ENCODE results near the gene SLCO3A1. TPM values are rescaled to one million over a fixed set of nuclear protein-coding genes. Genes with fewer than 3 reads are reported as not detected.

Gene SLCO3A1
- total RNA-seq, 1 experiment from 2014 or later: 5.1 TPM

DNA sequence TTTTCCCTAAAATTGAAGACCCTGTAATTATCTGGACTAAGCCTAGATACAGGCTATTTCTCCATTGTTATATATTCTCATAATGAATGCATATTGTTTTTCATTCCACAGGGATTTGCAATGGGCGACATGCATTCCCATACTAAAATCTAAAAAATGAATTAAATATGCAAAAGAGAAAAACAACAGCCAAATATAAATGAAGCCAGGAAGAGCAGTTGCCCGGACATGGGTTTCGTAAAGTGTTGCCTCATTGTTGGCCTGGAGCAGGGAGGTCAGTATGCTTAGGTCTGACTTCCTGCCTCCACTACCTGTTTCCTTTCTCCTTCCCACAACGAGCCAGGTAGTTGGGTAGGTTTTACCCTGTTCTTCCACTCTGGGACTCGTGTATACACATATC is 27.1 kb upstream of the SLCO3A1 start:
- RAD21 ChIA-PET (ENCODE audit: low non-redundant PET in 1 of 2, low total read pairs in 2 of 2, uncharacterized antibody in 2 of 2, unreplicated experiment in 2 of 2): no interaction called here
- Histone ChIP-seq H2AFZ (ENCODE audit: low read depth, low read length, poor library complexity, severe bottlenecking) (no peak overlapping the region), H3K4me2 (ENCODE audit: low read length) (no peak overlapping the region), H3K9me2 (ENCODE audit: insufficient read depth) (no peaks in the 10 kb centered on the region), H3K27me3 (ENCODE audit: insufficient read depth, low read length) (no peaks in the 10 kb centered on the region; the same call in 1 of the 2 replicates), H4K20me1 (ENCODE audit: insufficient read depth) (no peaks in the 10 kb centered on the region), H3K9me3 (ENCODE audit: control insufficient read depth in 1 of 2, insufficient read depth in 1 of 2, low read depth in 1 of 2, low read length in 2 of 2) (no peaks in the 10 kb centered on the region), H3K4me1 (ENCODE audit: control insufficient read depth in 1 of 2, insufficient read depth in 2 of 2, low read length in 2 of 2) (no peaks in the 10 kb centered on the region), H3K9ac (ENCODE audit: low read length) (no peak overlapping the region), H3K36me3 (ENCODE audit: control insufficient read depth in 1 of 2, insufficient read depth in 2 of 2, low read length in 2 of 2) (no peaks in the 10 kb centered on the region), H3K27ac (ENCODE audit: low read depth, low read length) (no peak overlapping the region), H3K4me3 (replicated peaks in 1 of 2; ENCODE audit: low read depth in 1 of 2, low read length in 2 of 2) (no peak overlapping the region), H3K79me2 (ENCODE audit: insufficient read depth, low read length) (no peaks in the 10 kb centered on the region)
- CTCF ChIA-PET: no interaction called here
- intact Hi-C loops (cut with micrococcal nuclease): no loop called here
- POLR2A ChIA-PET: no interaction called here
- ATAC-seq (no peak), DNase-seq (ENCODE audit: low read depth, low spot score) (no peak)
- TF ChIP-seq SRF (IDR thresholded peaks at IDR 0.05; ENCODE audit: low read depth) (no peak), ZNF274 (IDR thresholded peaks at IDR 0.05; ENCODE audit: low read depth, low read length) (no peak), SIN3A (IDR thresholded peaks at IDR 0.05; ENCODE audit: low read depth) (no peak), TCF7L2 (IDR thresholded peaks at IDR 0.05; ENCODE audit: borderline replicate concordance, extremely low read depth, insufficient read depth, insufficient read length) (no peak), RAD21 (IDR thresholded peaks at IDR 0.05; ENCODE audit: low read depth) (no peak), POLR2A (IDR thresholded peaks at IDR 0.05; ENCODE audit: borderline replicate concordance, extremely low read depth, insufficient read depth, insufficient read length) (no peak), YY1 (IDR thresholded peaks at IDR 0.05; ENCODE audit: extremely low read depth, insufficient replicate concordance, low read depth, low read length) (no peak), EZH2phosphoT487 (IDR thresholded peaks at IDR 0.05; ENCODE audit: borderline replicate concordance) (no peak), ELF1 (IDR thresholded peaks at IDR 0.05; ENCODE audit: borderline replicate concordance, low read depth) (no peak), POLR2AphosphoS5 (IDR thresholded peaks at IDR 0.05; ENCODE audit: low read depth, low read length) (no peak), SP1 (IDR thresholded peaks at IDR 0.05; ENCODE audit: low read depth) (no peak), EGR1 (IDR thresholded peaks at IDR 0.05; ENCODE audit: low read depth) (no peak)
- TF ChIP-seq, protein P1, sequence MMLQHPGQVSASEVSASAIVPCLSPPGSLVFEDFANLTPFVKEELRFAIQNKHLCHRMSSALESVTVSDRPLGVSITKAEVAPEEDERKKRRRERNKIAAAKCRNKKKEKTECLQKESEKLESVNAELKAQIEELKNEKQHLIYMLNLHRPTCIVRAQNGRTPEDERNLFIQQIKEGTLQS (IDR thresholded peaks at IDR 0.05): no peak
- TF ChIP-seq, protein P2, sequence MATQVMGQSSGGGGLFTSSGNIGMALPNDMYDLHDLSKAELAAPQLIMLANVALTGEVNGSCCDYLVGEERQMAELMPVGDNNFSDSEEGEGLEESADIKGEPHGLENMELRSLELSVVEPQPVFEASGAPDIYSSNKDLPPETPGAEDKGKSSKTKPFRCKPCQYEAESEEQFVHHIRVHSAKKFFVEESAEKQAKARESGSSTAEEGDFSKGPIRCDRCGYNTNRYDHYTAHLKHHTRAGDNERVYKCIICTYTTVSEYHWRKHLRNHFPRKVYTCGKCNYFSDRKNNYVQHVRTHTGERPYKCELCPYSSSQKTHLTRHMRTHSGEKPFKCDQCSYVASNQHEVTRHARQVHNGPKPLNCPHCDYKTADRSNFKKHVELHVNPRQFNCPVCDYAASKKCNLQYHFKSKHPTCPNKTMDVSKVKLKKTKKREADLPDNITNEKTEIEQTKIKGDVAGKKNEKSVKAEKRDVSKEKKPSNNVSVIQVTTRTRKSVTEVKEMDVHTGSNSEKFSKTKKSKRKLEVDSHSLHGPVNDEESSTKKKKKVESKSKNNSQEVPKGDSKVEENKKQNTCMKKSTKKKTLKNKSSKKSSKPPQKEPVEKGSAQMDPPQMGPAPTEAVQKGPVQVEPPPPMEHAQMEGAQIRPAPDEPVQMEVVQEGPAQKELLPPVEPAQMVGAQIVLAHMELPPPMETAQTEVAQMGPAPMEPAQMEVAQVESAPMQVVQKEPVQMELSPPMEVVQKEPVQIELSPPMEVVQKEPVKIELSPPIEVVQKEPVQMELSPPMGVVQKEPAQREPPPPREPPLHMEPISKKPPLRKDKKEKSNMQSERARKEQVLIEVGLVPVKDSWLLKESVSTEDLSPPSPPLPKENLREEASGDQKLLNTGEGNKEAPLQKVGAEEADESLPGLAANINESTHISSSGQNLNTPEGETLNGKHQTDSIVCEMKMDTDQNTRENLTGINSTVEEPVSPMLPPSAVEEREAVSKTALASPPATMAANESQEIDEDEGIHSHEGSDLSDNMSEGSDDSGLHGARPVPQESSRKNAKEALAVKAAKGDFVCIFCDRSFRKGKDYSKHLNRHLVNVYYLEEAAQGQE (IDR thresholded peaks at IDR 0.05; ENCODE audit: low read depth): no peak
- TF ChIP-seq, protein P3, sequence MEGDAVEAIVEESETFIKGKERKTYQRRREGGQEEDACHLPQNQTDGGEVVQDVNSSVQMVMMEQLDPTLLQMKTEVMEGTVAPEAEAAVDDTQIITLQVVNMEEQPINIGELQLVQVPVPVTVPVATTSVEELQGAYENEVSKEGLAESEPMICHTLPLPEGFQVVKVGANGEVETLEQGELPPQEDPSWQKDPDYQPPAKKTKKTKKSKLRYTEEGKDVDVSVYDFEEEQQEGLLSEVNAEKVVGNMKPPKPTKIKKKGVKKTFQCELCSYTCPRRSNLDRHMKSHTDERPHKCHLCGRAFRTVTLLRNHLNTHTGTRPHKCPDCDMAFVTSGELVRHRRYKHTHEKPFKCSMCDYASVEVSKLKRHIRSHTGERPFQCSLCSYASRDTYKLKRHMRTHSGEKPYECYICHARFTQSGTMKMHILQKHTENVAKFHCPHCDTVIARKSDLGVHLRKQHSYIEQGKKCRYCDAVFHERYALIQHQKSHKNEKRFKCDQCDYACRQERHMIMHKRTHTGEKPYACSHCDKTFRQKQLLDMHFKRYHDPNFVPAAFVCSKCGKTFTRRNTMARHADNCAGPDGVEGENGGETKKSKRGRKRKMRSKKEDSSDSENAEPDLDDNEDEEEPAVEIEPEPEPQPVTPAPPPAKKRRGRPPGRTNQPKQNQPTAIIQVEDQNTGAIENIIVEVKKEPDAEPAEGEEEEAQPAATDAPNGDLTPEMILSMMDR (IDR thresholded peaks at IDR 0.05 in 2 of 3, conservative IDR thresholded peaks at IDR 0.05 in 1 of 3; ENCODE audit: borderline replicate concordance in 1 of 3, insufficient read depth in 1 of 3, low read depth in 2 of 3, low read length in 2 of 3): no peak
- BruUV-seq (replicated peaks): no TSS peak

Data from HCT116 (cell line).